ENCODE results near the gene TRIM59.

The TRIM59 gene

GRCh38 chr3:160393346-160394008 is 56.1 kb downstream of the TRIM59 start:
- no peak overlapping the region for H3K4me3 ChIP-seq (ENCODE audit: low read depth, low read length)
- ChIA-PET CTCF (interaction anchor here (0.7 kb wide), 1 partner anchor 8 kb away, joined by 3 read pairs; no protein-coding TSS in a partner anchor), POLR2A (no interaction called here)
- H3K4me1 ChIP-seq (ENCODE audit: control insufficient read depth, insufficient read depth, low read length): no peaks in the 10 kb centered on the region
- no peaks in the 10 kb centered on the region for H3K9me3 ChIP-seq (ENCODE audit: control insufficient read depth, insufficient read depth, low read depth, low read length)
- H3K27ac ChIP-seq (ENCODE audit: extremely low read depth, low read depth, low read length): no peak overlapping the region
- TF ChIP-seq ZNF248 (tag by site-specific recombination; IDR thresholded peaks at IDR 0.05): no peak
- no peak for TF ChIP-seq MZF1 (tag by site-specific recombination; IDR thresholded peaks at IDR 0.05; ENCODE audit: borderline replicate concordance)
- TF ChIP-seq, protein P1, sequence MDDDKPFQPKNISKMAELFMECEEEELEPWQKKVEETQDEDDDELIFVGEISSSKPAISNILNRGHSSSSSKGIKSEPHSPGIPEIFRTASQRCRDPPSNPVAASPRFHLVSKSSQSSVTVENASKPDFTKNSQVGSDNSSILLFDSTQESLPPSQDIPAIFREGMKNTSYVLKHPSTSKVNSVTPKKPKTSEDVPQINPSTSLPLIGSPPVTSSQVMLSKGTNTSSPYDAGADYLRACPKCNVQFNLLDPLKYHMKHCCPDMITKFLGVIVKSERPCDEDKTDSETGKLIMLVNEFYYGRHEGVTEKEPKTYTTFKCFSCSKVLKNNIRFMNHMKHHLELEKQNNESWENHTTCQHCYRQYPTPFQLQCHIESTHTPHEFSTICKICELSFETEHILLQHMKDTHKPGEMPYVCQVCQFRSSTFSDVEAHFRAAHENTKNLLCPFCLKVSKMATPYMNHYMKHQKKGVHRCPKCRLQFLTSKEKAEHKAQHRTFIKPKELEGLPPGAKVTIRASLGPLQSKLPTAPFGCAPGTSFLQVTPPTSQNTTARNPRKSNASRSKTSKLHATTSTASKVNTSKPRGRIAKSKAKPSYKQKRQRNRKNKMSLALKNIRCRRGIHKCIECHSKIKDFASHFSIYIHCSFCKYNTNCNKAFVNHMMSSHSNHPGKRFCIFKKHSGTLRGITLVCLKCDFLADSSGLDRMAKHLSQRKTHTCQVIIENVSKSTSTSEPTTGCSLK (tag by site-specific recombination; IDR thresholded peaks at IDR 0.05): no peak
- no peak for TF ChIP-seq SCRT2 (tag by site-specific recombination; IDR thresholded peaks at IDR 0.05)
- H3K36me3 ChIP-seq (ENCODE audit: control insufficient read depth in 2 of 2, insufficient read depth in 1 of 2, low read length in 2 of 2): no peaks in the 10 kb centered on the region

DNA sequence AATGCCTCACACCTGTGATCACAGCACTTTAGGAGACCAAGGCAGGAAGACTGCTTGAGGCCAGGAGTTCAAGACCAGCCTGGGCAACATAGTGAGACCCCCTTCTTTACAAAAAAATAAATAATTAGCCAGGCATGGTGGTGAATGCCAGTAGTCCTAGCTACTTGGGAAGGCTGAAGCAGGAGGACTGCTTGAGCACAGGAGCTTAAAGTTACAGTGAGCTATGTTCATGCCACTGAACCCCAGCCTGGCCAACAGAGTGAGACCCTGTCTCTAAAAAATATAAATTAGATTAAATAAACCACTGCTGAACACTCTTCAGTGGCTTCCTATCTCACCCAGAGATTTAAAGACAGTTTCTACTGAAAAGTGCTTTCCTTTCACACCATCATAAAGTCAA is 56.8 kb downstream of the TRIM59 start:
- Histone ChIP-seq H3K27ac (ENCODE audit: extremely low read depth, low read depth, low read length) (no peak overlapping the region), H3K9me3 (ENCODE audit: control insufficient read depth, insufficient read depth, low read depth, low read length) (no peaks in the 10 kb centered on the region), H3K4me1 (ENCODE audit: control insufficient read depth, insufficient read depth, low read length) (no peaks in the 10 kb centered on the region), H3K36me3 (ENCODE audit: control insufficient read depth in 2 of 2, insufficient read depth in 1 of 2, low read length in 2 of 2) (no peaks in the 10 kb centered on the region), H3K4me3 (ENCODE audit: low read depth, low read length) (no peak overlapping the region)
- POLR2A ChIA-PET: no interaction called here
- CTCF ChIA-PET: interaction anchor here (0.7 kb wide), 1 partner anchor 8 kb away, joined by 3 read pairs; no protein-coding TSS in a partner anchor
- no peak for TF ChIP-seq ZNF677 (tag by site-specific recombination; IDR thresholded peaks at IDR 0.05)
- TF ChIP-seq ZNF214 (tag by site-specific recombination; IDR thresholded peaks at IDR 0.05; ENCODE audit: borderline replicate concordance): no peak
- peak; percentile 86 for TF ChIP-seq ZNF121 (tag by site-specific recombination; IDR thresholded peaks at IDR 0.05)
- TF ChIP-seq ZNF433 (tag by site-specific recombination; IDR thresholded peaks at IDR 0.05; ENCODE audit: low read depth): no peak
- TF ChIP-seq ZNF544 (tag by site-specific recombination; IDR thresholded peaks at IDR 0.05): no peak

DNA sequence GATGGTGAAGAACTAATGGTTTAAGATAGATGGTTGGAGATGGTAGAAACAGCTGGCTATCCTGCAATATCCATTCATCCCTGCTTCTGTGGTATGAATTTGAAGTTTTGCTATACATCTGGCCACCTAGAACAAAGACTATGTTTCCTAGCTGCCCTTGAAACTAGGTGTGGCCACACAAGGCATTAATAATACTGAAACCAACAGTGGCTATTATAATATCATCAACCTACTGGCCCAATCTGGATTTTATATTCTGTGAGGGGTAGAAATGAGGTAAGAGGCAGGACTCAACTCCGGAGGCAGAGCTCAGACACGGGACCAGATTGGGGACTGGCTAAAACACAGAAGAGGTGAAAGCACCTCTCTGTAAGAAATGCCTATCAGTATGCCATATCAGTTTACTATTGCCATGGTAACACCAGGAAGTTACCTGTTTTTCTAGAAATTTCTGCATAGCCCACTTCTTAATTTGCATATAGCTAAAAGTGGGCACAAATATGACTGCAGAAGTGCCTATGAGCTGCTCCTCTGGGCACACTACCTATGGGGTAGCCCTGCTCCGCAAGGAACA is 58.9 kb downstream of the TRIM59 start:
- no peaks in the 10 kb centered on the region for H3K36me3 ChIP-seq (ENCODE audit: control insufficient read depth in 2 of 2, insufficient read depth in 1 of 2, low read length in 2 of 2)
- POLR2A ChIA-PET: no interaction called here
- H3K4me1 ChIP-seq (ENCODE audit: control insufficient read depth, insufficient read depth, low read length): no peaks in the 10 kb centered on the region
- H3K4me3 ChIP-seq (ENCODE audit: low read depth, low read length): no peak overlapping the region
- no peak overlapping the region for H3K27ac ChIP-seq (ENCODE audit: extremely low read depth, low read depth, low read length)
- CTCF ChIA-PET: interaction anchor here (0.6 kb wide), 1 partner anchor 358 kb away, joined by 3 read pairs; no protein-coding TSS in a partner anchor
- H3K9me3 ChIP-seq (ENCODE audit: control insufficient read depth, insufficient read depth, low read depth, low read length): no peaks in the 10 kb centered on the region
- TF ChIP-seq ZNF10 (tag by site-specific recombination; IDR thresholded peaks at IDR 0.05) (no peak), ZNF112 (tag by site-specific recombination; IDR thresholded peaks at IDR 0.05) (no peak), ZFHX2 (tag by site-specific recombination; conservative IDR thresholded peaks at IDR 0.05) (no peak), ZNF2 (tag by site-specific recombination; IDR thresholded peaks at IDR 0.05) (no peak), ZNF830 (tag by site-specific recombination; IDR thresholded peaks at IDR 0.05; ENCODE audit: low read depth) (no peak), ZNF660 (tag by site-specific recombination; IDR thresholded peaks at IDR 0.05) (no peak), BCL11B (tag by site-specific recombination; IDR thresholded peaks at IDR 0.05; ENCODE audit: low read depth) (no peak), ZNF404 (tag by site-specific recombination; IDR thresholded peaks at IDR 0.05) (no peak), BCL6B (tag by site-specific recombination; IDR thresholded peaks at IDR 0.05) (no peak), ZNF239 (tag by site-specific recombination; IDR thresholded peaks at IDR 0.05) (no peak), ZNF416 (tag by site-specific recombination; IDR thresholded peaks at IDR 0.05) (no peak), SP3 (tag by site-specific recombination; IDR thresholded peaks at IDR 0.05) (no peak), EGR2 (tag by site-specific recombination; IDR thresholded peaks at IDR 0.05; ENCODE audit: low read depth) (no peak)
- TF ChIP-seq, protein P2, sequence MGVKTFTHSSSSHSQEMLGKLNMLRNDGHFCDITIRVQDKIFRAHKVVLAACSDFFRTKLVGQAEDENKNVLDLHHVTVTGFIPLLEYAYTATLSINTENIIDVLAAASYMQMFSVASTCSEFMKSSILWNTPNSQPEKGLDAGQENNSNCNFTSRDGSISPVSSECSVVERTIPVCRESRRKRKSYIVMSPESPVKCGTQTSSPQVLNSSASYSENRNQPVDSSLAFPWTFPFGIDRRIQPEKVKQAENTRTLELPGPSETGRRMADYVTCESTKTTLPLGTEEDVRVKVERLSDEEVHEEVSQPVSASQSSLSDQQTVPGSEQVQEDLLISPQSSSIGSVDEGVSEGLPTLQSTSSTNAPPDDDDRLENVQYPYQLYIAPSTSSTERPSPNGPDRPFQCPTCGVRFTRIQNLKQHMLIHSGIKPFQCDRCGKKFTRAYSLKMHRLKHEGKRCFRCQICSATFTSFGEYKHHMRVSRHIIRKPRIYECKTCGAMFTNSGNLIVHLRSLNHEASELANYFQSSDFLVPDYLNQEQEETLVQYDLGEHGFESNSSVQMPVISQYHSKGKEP (tag by site-specific recombination; IDR thresholded peaks at IDR 0.05): no peak
- TF ChIP-seq, protein P3, sequence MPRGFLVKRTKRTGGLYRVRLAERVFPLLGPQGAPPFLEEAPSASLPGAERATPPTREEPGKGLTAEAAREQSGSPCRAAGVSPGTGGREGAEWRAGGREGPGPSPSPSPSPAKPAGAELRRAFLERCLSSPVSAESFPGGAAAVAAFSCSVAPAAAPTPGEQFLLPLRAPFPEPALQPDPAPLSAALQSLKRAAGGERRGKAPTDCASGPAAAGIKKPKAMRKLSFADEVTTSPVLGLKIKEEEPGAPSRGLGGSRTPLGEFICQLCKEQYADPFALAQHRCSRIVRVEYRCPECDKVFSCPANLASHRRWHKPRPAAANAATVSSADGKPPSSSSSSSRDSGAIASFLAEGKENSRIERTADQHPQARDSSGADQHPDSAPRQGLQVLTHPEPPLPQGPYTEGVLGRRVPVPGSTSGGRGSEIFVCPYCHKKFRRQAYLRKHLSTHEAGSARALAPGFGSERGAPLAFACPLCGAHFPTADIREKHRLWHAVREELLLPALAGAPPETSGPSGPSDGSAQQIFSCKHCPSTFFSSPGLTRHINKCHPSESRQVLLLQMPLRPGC (tag by site-specific recombination; IDR thresholded peaks at IDR 0.05): no peak
- TF ChIP-seq, protein P4, sequence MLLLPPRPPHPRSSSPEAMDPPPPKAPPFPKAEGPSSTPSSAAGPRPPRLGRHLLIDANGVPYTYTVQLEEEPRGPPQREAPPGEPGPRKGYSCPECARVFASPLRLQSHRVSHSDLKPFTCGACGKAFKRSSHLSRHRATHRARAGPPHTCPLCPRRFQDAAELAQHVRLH (tag by site-specific recombination; IDR thresholded peaks at IDR 0.05): no peak
